HepG2 (cell line): ENCODE results near the gene MTUS2. TPM values are rescaled to one million over a fixed set of nuclear protein-coding genes. Genes with fewer than 3 reads are reported as not detected.
A peak's percentile ranks its signal among the peaks of the same experiment; 100 is the strongest.

Experiments used
- ATAC-seq: fragments of 200-7000 bp; cut with Tn5 transposase; 3 replicates; pipeline ENCODE4 v1.9.1; 2020; ENCODE audit warnings: mild to moderate bottlenecking, moderate library complexity
- BruUV-seq: library from RNA; stranded (reverse); fragments of 400-500 nt; replicated peaks from 2 replicates; lab custom pipeline; 2021; lab: Mats Ljungman, UMichigan
- CTCF ChIA-PET: fragments of 300-600 bp; formaldehyde crosslinking; extraction: SDS; loops from one replicate; lab custom pipeline; 2021; ENCODE audit warnings: low total read pairs, inconsistent platforms, low intra/inter-chr PET ratio; lab: Yijun Ruan, JAX
- POLR2A ChIA-PET: fragments of 350-600 bp; sonication (Branson Sonifier 250); formaldehyde crosslinking; loops from one replicate; lab custom pipeline; 2020; ENCODE audit warnings: antibody characterized with exemption, inconsistent platforms; lab: Yijun Ruan, JAX
- DNase-seq: peaks from one replicate; pipeline ENCODE4 v3.0.0-alpha.2; 2015; ENCODE audit warnings: low spot score
- FAIRE-seq: peaks from 3 replicates; lab custom pipeline; 2011; peaks lifted over from hg19 to GRCh38; lab: Jason Lieb, UNC
- H2AFZ ChIP-seq: one replicate; pipeline ENCODE4 v1.6.1; 2011; ENCODE audit warnings: low read length, inconsistent platforms
- H3K27ac ChIP-seq: fragments of 300-600 bp; 3 replicates; pipeline ENCODE4 v1.8.0; 2011; ENCODE audit warnings: mixed run types, mild to moderate bottlenecking, mixed read lengths, low read length, inconsistent platforms; ENCODE audit not compliant: insufficient read depth; ENCODE audit errors: extremely low read length
- H3K27me3 ChIP-seq, 2 experiments: fragments of 200-600 bp in 1 of 2; 2 replicates in 1 of 2; 3 replicates in 1 of 2; pipeline versions ENCODE4 v1.6.0 to v1.8.0; 2011; ENCODE audit warnings: low read length in 2 of 2, mild to moderate bottlenecking in 2 of 2, moderate library complexity in 2 of 2, inconsistent platforms in 1 of 2; ENCODE audit not compliant: insufficient read depth in 2 of 2, control insufficient read depth in 1 of 2
- H3K36me3 ChIP-seq, 2 experiments: fragments of 200-600 bp in 1 of 2; replicated peaks in 1 of 2; 2 replicates in 1 of 2; 3 replicates in 1 of 2; pipeline versions ENCODE4 v1.5.1 to v1.8.0; 2011; ENCODE audit warnings: low read length in 2 of 2, inconsistent platforms in 1 of 2; ENCODE audit not compliant: insufficient read depth in 2 of 2, control insufficient read depth in 1 of 2
- H3K4me1 ChIP-seq: 2 replicates; pipeline ENCODE4 v1.5.1; 2012; ENCODE audit warnings: low read length, inconsistent platforms; ENCODE audit not compliant: insufficient read depth
- H3K4me2 ChIP-seq: 2 replicates; pipeline ENCODE4 v1.6.0; 2011; ENCODE audit warnings: low read depth, low read length, inconsistent platforms
- H3K4me3 ChIP-seq, 3 experiments: fragments of 200-600 bp in 1 of 3; sonication (generic), shearing (Covaris generic) in 1 of 3; replicated peaks in 1 of 3; 2 replicates each; pipeline ENCODE4 v1.5.1; 2011 to 2016; ENCODE audit warnings: low read length in 3 of 3, inconsistent platforms in 2 of 3, low read depth in 2 of 3, mild to moderate bottlenecking in 2 of 3, control low read depth in 1 of 3, mixed read lengths in 1 of 3; ENCODE audit not compliant: insufficient read depth in 1 of 3
- H3K79me2 ChIP-seq: one replicate; pipeline ENCODE4 v1.6.1; 2011; ENCODE audit warnings: low read length, inconsistent platforms; ENCODE audit not compliant: insufficient read depth
- H3K9ac ChIP-seq: 2 replicates; pipeline ENCODE4 v1.6.0; 2011; ENCODE audit warnings: mild to moderate bottlenecking, low read depth, low read length, inconsistent platforms; ENCODE audit not compliant: insufficient read depth
- H3K9me3 ChIP-seq: 2 replicates; pipeline ENCODE4 v1.5.1; 2012; ENCODE audit warnings: mild to moderate bottlenecking, low read length
- H4K20me1 ChIP-seq: 2 replicates; pipeline ENCODE4 v1.6.0; 2011; ENCODE audit warnings: inconsistent platforms, mild to moderate bottlenecking, low read length, moderate library complexity; ENCODE audit not compliant: insufficient read depth
- AKAP8 ChIP-seq: sonication (generic); formaldehyde crosslinking; IDR thresholded peaks from 2 replicates; pipeline ENCODE4 v1.5.1; 2020; ENCODE audit warnings: mild to moderate bottlenecking, missing genetic modification reagents
- MAFF ChIP-seq: IDR thresholded peaks from 2 replicates; pipeline ENCODE4 v1.6.1; 2011; ENCODE audit warnings: low read depth, low read length, improper control_type of control experiment
- MAFK ChIP-seq, 2 experiments: IDR thresholded peaks in 1 of 2; conservative IDR thresholded peaks in 1 of 2; 2 replicates each; pipeline ENCODE4 v1.6.1; 2011; ENCODE audit warnings: improper control_type of control experiment in 2 of 2, low read length in 2 of 2
- NFE2L2 ChIP-seq: fragments of 150-350 bp; IDR thresholded peaks from 2 replicates; pipeline ENCODE4 v1.6.1; 2014; ENCODE audit warnings: low read length
- TMF1 ChIP-seq: sonication (generic); formaldehyde crosslinking; IDR thresholded peaks from 2 replicates; pipeline ENCODE4 v1.8.1; 2022; ENCODE audit warnings: low read depth, missing genetic modification reagents
- ZFX ChIP-seq: sonication (generic); formaldehyde crosslinking; IDR thresholded peaks from 2 replicates; pipeline ENCODE4 v1.4.0; 2020; ENCODE audit warnings: mild to moderate bottlenecking, low read depth, missing genetic modification reagents, moderate library complexity
- ZNF775 ChIP-seq: sonication (generic); formaldehyde crosslinking; IDR thresholded peaks from 2 replicates; pipeline ENCODE4 v1.4.0; 2020; ENCODE audit warnings: missing genetic modification reagents, mild to moderate bottlenecking, moderate library complexity, borderline replicate concordance
- WGBS: methylation state at CpG from one replicate; pipeline ENCODE4 v1.1.6; 2017; ENCODE audit warnings: low lambda C conversion rate; 5-methylcytosine and 5-hydroxymethylcytosine counted together
- in situ Hi-C: cut with HindIII; loops from 2 replicates; pipeline ENCODE4 v1.10.0; 2017; ENCODE audit warnings: low pct_unique_long_range_greater_than_20kb; ENCODE audit not compliant: extremely low pct_ligation_motif_present
- intact Hi-C: fragments of 100-400 bp; cut with micrococcal nuclease; formaldehyde crosslinking; loops from one replicate; pipeline ENCODE4 v1.10.0; 2022; ENCODE audit not compliant: unreplicated experiment
- polyA plus RNA-seq, 8 experiments: library from polyadenylated mRNA; depleted of rRNA in 3 of 8; stranded (reverse) in 7 of 8; unstranded in 1 of 8; fragments of >200 nt; fragmentation: Illumina TruSeq in 4 of 8; extraction: Trizol in 4 of 8; gene quantifications; 2 replicates each; pipeline versions ENCODE4 v1.2.1 to v1.2.3, GENCODE V29; 2011 to 2016; ENCODE audit warnings: low read depth in 4 of 8, missing spikeins in 1 of 8, mixed read lengths in 1 of 8; ENCODE audit not compliant: insufficient read depth in 1 of 8
- total RNA-seq, 5 experiments: library from RNA; depleted of rRNA; stranded (reverse); fragments of >200 nt; fragmentation: Illumina TruSeq; extraction: Trizol; gene quantifications; 2 replicates each; pipeline ENCODE4 v1.2.3, GENCODE V29; 2016; ENCODE audit warnings: low read depth in 1 of 5
- TF ChIP-seq, protein P1 (sequence below): sonication (generic); formaldehyde crosslinking; IDR thresholded peaks from 2 replicates; pipeline ENCODE4 v1.4.0; 2020; ENCODE audit warnings: missing genetic modification reagents, mild to moderate bottlenecking, borderline replicate concordance

The MTUS2 gene
- total and polyA plus RNA-seq, 2 of the 13 experiments (the other 11 are each of a cell fraction or from before 2014, with no cell fraction given): not detected

- intact Hi-C loops: loop anchor here (2.0 kb wide), 1 partner anchor 48 kb away; no protein-coding TSS in a partner anchor
- Histone ChIP-seq H3K79me2 (no peaks in the 10 kb centered on the region), H3K27me3 (no peaks in the 10 kb centered on the region), H3K4me1 (no peaks in the 10 kb centered on the region), H3K4me2 (no peak overlapping the region), H3K4me3 (no peak overlapping the region), H3K36me3 (no peaks in the 10 kb centered on the region)
- POLR2A ChIA-PET: no interaction called here
- CTCF ChIA-PET: no interaction called here
- no peak for ATAC-seq
- TF ChIP-seq ZFX (no peak), MAFK (conservative IDR thresholded peaks at IDR 0.05 in 1 of 2, IDR thresholded peaks at IDR 0.05 in 1 of 2; ENCODE audit: low read length in 2 of 2) (peak; percentile 67 to 78; a peak in 3 of 4 replicates), NFE2L2 (peak; percentile 72), MAFF (peak; percentile 47; the same call in 1 of the 2 replicates)
- TF ChIP-seq, all 625 proteins: peak for 3
- in situ Hi-C loops: no loop called here
- H3K9ac ChIP-seq: no peak overlapping the region
- no peaks in the 10 kb centered on the region for H4K20me1 ChIP-seq
- WGBS: 5% methylated on average over 1 of the region's 1 CpG
- peaks cover 36% of the 10 kb centered on the region for H3K9me3 ChIP-seq
- H3K27ac ChIP-seq: no peak overlapping the region
- no TSS peak for BruUV-seq
- no peak overlapping the region for H2AFZ ChIP-seq
- FAIRE-seq: no peak
- DNase-seq: no peak
These were observed 474.7 kb downstream of the MTUS2 start for GRCh38 chr13:29294821-29295220.

DNA sequence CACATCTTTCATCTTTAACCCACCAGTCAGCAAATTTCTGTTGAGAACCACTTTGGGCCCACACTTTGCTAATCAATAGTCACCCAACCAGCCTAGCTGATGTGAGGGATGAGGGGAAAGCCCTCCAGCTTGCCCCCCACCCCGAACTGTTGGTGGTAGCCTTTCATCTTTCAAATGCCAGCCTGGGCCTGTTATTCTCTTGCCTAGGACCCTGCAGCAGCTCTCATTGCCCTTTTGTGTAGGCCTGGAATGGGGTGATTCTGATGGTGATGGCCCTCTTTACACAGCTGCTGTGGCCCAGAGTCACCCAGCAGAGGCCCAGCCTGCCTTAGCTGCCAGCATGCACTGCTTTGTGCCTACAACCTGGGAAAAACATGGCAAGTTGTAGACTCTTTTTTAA, 480.9 kb downstream of the MTUS2 start:
- no TSS peak for BruUV-seq
- H3K4me1 ChIP-seq: no peaks in the 10 kb centered on the region
- no peak for FAIRE-seq
- intact Hi-C loops (no loop called here), in situ Hi-C loops (no loop called here)
- H3K27ac ChIP-seq: no peak overlapping the region
- POLR2A ChIA-PET: no interaction called here
- DNase-seq: no peak
- H3K9ac ChIP-seq: no peak overlapping the region
- no peaks in the 10 kb centered on the region for H4K20me1 ChIP-seq
- H3K79me2 ChIP-seq: no peaks in the 10 kb centered on the region
- H3K4me3 ChIP-seq: no peak overlapping the region
- H3K9me3 ChIP-seq: peaks cover 88% of the 10 kb centered on the region
- WGBS: 0% methylated on average over 1 of the region's 1 CpG
- no peak overlapping the region for H3K4me2 ChIP-seq
- CTCF ChIA-PET: no interaction called here
- no peaks in the 10 kb centered on the region for H3K36me3 ChIP-seq
- no peak overlapping the region for H2AFZ ChIP-seq
- no peak for ATAC-seq
- no peaks in the 10 kb centered on the region for H3K27me3 ChIP-seq
- TF ChIP-seq MAFF (peak; percentile 42), TMF1 (CRISPR knock-in tag) (no peak), ZNF775 (CRISPR knock-in tag) (no peak), AKAP8 (CRISPR knock-in tag) (no peak), MAFK (conservative IDR thresholded peaks at IDR 0.05 in 1 of 2, IDR thresholded peaks at IDR 0.05 in 1 of 2; ENCODE audit: low read length in 2 of 2) (peak; percentile 35 to 58; a peak in 3 of 4 replicates)
- TF ChIP-seq, protein P1, sequence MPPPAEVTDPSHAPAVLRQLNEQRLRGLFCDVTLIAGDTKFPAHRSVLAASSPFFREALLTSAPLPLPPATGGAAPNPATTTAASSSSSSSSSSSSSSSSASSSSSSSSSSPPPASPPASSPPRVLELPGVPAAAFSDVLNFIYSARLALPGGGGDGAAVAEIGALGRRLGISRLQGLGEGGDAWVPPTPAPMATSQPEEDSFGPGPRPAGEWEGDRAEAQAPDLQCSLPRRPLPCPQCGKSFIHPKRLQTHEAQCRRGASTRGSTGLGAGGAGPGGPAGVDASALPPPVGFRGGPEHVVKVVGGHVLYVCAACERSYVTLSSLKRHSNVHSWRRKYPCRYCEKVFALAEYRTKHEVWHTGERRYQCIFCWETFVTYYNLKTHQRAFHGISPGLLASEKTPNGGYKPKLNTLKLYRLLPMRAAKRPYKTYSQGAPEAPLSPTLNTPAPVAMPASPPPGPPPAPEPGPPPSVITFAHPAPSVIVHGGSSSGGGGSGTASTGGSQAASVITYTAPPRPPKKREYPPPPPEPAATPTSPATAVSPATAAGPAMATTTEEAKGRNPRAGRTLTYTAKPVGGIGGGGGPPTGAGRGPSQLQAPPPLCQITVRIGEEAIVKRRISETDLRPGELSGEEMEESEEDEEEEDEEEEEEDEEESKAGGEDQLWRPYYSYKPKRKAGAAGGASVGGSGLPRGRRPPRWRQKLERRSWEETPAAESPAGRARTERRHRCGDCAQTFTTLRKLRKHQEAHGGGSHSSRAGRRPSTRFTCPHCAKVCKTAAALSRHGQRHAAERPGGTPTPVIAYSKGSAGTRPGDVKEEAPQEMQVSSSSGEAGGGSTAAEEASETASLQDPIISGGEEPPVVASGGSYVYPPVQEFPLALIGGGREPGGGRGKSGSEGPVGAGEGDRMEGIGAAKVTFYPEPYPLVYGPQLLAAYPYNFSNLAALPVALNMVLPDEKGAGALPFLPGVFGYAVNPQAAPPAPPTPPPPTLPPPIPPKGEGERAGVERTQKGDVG (CRISPR knock-in tag): no peak
